Chondrocyte (in vitro differentiated cells): ENCODE results near the gene MYT1. TPM values are rescaled to one million over a fixed set of nuclear protein-coding genes. Genes with fewer than 3 reads are reported as not detected.

Experiments used
- DNase-seq: peaks from one replicate; pipeline ENCODE4 v3.0.0; 2021; ENCODE audit warnings: mixed read lengths, low spot score
- H3K27ac Mint-ChIP-seq: one replicate; pipeline ENCODE4 v1.8.0; 2021; ENCODE audit warnings: mild to moderate bottlenecking, moderate library complexity, mixed read lengths; ENCODE audit not compliant: unreplicated experiment
- H3K27me3 Mint-ChIP-seq: 2 replicates; pipeline ENCODE4 v1.8.0; 2021; ENCODE audit warnings: low read depth, mixed read lengths
- H3K36me3 Mint-ChIP-seq: 2 replicates; pipeline ENCODE4 v1.8.0; 2021; ENCODE audit warnings: low read depth, mixed read lengths
- H3K4me1 Mint-ChIP-seq: 2 replicates; pipeline ENCODE4 v1.8.0; 2021; ENCODE audit warnings: low read depth, mild to moderate bottlenecking, mixed read lengths
- H3K4me3 Mint-ChIP-seq: one replicate; pipeline ENCODE4 v1.8.0; 2021; ENCODE audit warnings: mild to moderate bottlenecking, moderate library complexity, mixed read lengths; ENCODE audit not compliant: unreplicated experiment
- H3K9me3 Mint-ChIP-seq: 2 replicates; pipeline ENCODE4 v1.8.0; 2021; ENCODE audit warnings: low read depth, mixed read lengths
- CTCF ChIP-seq: fragments of 200-600 bp; sonication (generic); IDR thresholded peaks from 2 replicates; pipeline ENCODE4 v1.5.0; 2021; ENCODE audit warnings: antibody characterized with exemption, mild to moderate bottlenecking, moderate library complexity
- total RNA-seq: library from RNA; stranded (reverse); gene quantifications from 3 replicates; pipeline ENCODE4 v1.2.1, GENCODE V29; 2021

Gene MYT1
- total RNA-seq, 1 donor from 2014 or later = not detected

GRCh38 chr20:64212755-64213154, 48.5 kb downstream of the MYT1 start:
- no peak for DNase-seq
- no peak overlapping the region for H3K27ac Mint-ChIP-seq
- H3K9me3 Mint-ChIP-seq = no peaks in the 10 kb centered on the region
- H3K4me1 Mint-ChIP-seq = peaks cover 4% of the 10 kb centered on the region
- H3K4me3 Mint-ChIP-seq = no peak overlapping the region
- no peaks in the 10 kb centered on the region for H3K36me3 Mint-ChIP-seq
- TF ChIP-seq CTCF = no peak
- H3K27me3 Mint-ChIP-seq = peaks cover 36% of the 10 kb centered on the region

- H3K27me3 Mint-ChIP-seq = peaks cover 36% of the 10 kb centered on the region
- no peak for DNase-seq
- H3K27ac Mint-ChIP-seq = no peak overlapping the region
- no peak overlapping the region for H3K4me3 Mint-ChIP-seq
- no peak for TF ChIP-seq CTCF
- H3K9me3 Mint-ChIP-seq = no peaks in the 10 kb centered on the region
- no peaks in the 10 kb centered on the region for H3K36me3 Mint-ChIP-seq
- peaks cover 4% of the 10 kb centered on the region for H3K4me1 Mint-ChIP-seq
Observed at GRCh38 chr20:64214113-64214512, 49.9 kb downstream of the MYT1 start.

- H3K36me3 Mint-ChIP-seq = no peaks in the 10 kb centered on the region
- H3K9me3 Mint-ChIP-seq = no peaks in the 10 kb centered on the region
- H3K27me3 Mint-ChIP-seq = peaks cover 34% of the 10 kb centered on the region
- TF ChIP-seq CTCF = no peak
- H3K4me3 Mint-ChIP-seq = no peak overlapping the region
- peaks cover 4% of the 10 kb centered on the region for H3K4me1 Mint-ChIP-seq
- DNase-seq = no peak
- H3K27ac Mint-ChIP-seq = no peak overlapping the region
Observed at GRCh38 chr20:64214952-64215351, 50.7 kb downstream of the MYT1 start.

GRCh38 chr20:64216036-64216435, 51.8 kb downstream of the MYT1 start:
- DNase-seq = no peak
- no peaks in the 10 kb centered on the region for H3K9me3 Mint-ChIP-seq
- H3K27ac Mint-ChIP-seq = no peak overlapping the region
- peaks cover 4% of the 10 kb centered on the region for H3K4me1 Mint-ChIP-seq
- H3K36me3 Mint-ChIP-seq = no peaks in the 10 kb centered on the region
- H3K27me3 Mint-ChIP-seq = peaks cover 34% of the 10 kb centered on the region
- TF ChIP-seq CTCF = no peak
- no peak overlapping the region for H3K4me3 Mint-ChIP-seq

- no peak for DNase-seq
- no peak for TF ChIP-seq CTCF
- H3K36me3 Mint-ChIP-seq = no peaks in the 10 kb centered on the region
- H3K9me3 Mint-ChIP-seq = no peaks in the 10 kb centered on the region
- no peak overlapping the region for H3K4me3 Mint-ChIP-seq
- H3K27me3 Mint-ChIP-seq = peaks cover 29% of the 10 kb centered on the region
- peaks cover 8% of the 10 kb centered on the region for H3K4me1 Mint-ChIP-seq
- H3K27ac Mint-ChIP-seq = no peak overlapping the region
Observed at GRCh38 chr20:64216910-64217309, 52.7 kb downstream of the MYT1 start.
